Brain pericyte (primary cell): ENCODE data around the gene RELA.
A peak's percentile ranks its signal among the peaks of the same experiment; 100 is the strongest.
"Not testable (repeated sequence)": the region's sequence is repeated elsewhere in the genome, so short reads cannot be mapped to it uniquely, and the experiment has no call there.

ENCODE experiments used
- DNase-seq: peaks from one replicate; pipeline ENCODE4 v3.0.0-alpha.2; 2012; ENCODE audit warnings: low read depth, low spot score

Gene RELA

DNA sequence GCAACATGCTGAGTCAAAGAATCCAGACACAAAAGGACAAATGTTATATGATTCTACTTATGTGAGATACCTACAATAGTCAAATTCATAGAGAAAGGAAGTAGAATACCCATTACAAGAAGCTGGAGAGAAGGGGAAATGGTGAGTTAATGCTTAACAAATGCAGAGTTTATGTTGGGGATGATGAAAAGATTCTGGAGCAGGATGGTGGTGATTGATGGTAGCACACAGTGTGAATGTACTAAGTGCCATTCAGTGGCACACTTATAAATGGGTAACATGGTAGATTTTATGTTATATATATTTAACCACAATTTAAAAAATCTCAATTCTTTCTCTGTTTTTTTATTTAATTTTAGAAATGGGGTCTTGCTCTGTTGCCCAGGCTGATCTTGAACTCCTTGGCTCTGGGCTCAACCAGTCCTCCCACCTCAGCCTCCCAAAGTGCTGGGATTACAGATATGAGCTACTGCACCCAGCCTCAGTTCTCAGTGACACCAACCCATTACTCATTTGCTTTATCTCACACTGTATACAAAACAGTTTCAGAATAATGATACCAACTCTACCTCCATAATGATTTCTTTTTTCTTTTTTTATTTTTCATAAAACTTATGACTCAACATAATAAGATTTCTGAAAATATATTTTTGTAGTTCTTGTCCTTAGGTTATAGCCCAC is 9.6 kb upstream of the RELA start:
- DNase-seq: no peak

DNA sequence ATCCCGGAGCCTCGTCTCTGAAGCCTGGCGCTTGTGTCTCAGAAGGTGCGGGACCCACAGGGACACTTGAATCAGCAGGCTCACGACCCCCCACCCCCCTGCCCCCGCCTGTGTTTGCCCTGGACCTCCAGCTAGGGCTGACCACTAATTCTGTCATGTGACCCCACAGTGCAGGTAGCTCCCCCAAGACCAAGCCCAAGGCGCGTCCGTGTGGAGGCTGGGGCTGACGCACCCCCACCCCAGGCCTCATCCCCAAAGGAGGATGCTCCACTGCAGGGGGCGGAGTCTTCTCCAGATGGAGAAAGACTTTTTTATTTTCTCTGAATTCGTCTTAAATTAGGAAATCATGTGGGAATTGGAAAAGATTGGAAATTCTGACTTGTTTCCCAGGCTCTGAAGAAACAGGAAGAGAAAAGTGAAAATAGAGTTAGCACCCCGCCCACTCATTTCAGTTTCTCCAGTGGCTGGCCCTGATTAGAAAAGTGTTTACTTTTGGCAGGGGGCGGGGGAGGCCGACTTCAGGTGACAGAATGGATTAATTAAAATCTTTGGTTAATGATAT is 1.0 kb upstream of the RELA start:
- DNase-seq: no peak

DNA sequence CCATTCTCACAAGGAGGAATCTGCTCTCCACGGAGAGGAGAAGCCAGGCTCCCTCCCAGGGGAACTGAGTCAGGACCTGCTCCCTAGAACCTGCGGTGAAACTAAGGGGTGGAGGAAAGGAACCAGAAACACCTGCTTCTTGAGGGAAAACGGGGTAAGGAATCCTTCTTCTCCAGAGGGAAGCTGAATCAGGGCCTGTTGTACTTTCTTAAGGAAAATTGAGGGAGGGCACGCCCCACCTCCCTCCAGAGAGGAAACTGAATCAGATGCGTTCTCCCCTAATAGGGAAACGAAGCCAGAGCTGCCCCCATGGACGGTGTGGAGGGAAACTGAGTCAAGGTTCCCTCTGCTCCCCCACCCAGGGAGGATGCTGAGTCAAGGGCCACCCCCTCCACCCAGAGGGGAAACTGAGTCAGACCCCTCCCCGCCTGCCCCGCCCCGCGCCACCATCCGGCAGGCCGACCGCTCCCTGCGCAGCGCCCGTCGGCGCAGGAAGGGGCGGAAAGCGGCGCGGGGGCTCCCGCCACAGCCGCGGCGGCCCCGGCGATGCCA is 393 bp downstream of the RELA start:
- no peak for DNase-seq

DNA sequence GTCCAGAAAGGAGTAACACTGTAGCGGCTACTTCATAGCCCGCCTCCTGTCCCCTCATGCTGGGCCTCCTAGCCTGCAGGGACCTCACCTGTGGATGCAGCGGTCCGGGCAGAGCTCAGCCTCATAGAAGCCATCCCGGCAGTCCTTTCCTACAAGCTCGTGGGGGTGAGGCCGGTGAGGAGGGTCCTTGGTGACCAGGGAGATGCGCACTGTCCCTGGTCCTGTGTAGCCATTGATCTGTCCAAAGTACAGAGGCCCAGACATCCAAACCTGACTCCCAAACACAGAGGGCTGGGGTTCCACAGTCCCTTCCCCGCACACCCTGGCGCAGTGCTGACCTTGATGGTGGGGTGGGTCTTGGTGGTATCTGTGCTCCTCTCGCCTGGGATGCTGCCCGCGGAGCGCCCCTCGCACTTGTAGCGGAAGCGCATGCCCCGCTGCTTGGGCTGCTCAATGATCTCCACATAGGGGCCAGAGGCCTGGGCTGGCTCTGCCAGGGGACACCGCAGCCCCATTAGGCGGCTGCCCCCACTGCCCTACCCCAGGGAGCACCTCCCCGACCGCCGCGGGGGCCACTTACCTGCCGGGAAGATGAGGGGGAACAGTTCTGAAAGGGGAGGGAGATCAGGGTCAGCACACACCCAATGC is 993 bp downstream of the RELA start:
- no peak for DNase-seq

DNA sequence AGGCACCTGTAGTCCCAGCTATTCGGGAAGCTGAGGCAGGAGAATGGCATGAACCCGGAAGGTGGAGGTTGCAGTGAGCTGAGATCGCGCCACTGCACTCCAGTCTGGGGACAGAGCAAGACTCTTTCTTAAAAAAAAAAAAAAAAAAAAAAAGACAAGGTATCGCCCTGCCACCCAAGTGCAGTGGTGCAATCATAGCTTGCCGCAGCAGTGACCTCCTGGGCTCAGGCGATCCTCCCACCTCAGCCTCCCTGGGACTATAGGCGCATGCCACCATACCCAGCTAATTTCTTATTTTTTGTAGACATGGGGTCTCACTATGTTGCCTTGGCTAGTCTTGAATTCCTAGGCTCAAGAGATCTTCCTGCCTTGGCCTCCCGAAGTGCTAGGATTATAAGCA is 1.8 kb downstream of the RELA start:
- DNase-seq: not testable (repeated sequence)

DNA sequence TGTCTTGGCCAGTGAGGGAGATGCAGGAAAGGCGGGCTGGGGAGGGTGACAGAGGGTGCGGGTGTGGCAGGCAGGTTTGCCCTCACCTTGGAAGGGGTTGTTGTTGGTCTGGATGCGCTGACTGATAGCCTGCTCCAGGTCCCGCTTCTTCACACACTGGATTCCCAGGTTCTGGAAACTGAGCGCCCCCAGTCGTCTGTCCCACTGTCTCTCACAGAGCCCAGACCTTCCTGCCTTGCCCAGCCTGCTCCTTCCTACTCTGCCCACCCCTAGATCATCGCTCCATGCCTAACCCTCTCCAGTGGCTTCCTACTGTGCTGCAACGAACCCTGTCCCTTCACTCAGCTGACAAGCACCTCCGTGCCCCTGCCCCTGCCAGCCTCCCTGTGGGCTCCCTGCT is 2.7 kb downstream of the RELA start:
- no peak for DNase-seq

DNA sequence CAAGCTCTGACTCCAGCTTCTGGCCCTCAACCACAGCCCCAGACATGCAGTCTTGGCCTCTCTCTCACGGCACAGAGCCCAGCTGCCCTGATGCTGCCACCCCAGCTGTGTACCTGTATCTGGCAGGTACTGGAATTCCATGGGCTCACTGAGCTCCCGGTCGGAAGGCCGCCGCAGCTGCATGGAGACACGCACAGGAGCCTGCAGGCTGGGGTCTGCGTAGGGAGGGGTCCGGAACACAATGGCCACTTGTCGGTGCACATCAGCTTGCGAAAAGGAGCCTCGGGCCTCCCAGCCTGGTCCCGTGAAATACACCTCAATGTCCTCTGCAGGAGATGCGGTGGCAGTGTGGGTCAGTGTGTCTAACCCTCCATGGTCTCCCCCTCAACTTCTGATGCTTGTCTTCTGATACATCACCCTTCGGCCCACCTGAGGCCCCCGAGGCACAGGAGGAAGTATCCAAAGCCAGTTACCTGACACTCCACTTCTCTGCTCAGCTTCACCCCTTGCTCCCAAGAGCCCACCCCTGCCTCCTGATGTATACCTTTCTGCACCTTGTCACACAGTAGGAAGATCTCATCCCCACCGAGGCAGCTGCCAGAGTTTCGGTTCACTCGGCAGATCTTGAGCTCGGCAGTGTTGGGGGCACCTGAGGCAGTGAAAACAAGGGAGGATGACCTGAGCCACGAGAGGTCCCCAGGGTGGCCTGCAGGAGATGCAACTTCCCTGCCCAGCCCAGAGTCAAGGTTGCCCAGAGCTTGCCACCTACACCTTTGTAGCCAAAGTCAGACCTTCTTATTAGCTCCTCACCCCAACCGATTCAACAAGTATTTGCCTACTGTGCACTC is 4.3 kb downstream of the RELA start:
- DNase-seq: no peak

DNA sequence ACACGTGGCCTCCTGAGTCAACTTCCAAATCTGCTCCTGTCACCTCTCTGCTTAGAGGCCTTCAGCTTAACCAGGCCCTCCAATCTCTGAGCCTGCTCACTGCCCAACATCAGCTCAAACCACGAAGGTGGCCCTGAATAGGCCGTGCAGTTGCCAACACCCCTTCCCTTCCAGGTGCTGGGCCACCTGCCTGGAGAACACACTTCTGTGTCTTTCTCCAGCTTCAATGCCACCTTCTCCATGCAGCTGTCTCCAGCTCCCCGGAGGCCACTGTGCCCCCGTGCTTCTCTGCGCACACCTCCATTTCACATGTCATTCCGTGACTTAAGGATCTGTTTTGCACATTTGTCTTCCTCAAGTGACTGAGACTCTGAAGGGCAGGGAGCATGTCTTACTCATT is 5.3 kb downstream of the RELA start:
- no peak for DNase-seq

DNA sequence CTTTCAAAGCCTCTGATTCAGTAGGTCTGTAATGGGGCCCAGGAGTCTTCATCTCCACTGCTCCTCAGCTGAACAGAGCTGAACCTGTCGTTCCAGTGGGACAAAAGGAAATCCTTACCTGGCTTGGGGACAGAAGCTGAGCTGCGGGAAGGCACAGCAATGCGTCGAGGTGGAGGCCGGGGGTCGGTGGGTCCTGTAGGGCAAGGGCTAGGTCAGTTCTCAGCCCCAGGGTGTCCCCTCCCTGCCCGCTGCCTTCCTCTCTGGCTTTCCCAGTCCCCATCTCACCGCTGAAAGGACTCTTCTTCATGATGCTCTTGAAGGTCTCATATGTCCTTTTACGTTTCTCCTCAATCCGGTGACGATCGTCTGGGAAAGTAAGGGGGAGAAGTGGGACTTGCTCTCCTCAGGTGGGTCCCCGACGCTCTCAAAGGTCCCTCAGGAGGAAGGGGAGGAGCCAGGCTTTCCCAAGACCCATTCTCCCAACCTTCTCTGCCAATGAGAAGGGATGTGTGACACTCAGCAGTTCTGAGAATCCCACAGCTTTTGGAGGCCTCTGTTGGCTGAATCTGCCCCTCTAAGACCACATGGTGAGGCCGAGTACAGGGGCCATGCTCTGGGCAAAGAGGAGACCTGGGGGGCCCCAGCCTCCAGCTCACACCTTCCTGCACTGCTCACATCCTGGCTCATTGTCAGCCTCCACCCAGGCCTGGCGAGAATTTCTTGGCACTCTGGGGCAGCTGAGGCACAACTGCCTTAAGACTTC is 7.0 kb downstream of the RELA start:
- DNase-seq: no peak

DNA sequence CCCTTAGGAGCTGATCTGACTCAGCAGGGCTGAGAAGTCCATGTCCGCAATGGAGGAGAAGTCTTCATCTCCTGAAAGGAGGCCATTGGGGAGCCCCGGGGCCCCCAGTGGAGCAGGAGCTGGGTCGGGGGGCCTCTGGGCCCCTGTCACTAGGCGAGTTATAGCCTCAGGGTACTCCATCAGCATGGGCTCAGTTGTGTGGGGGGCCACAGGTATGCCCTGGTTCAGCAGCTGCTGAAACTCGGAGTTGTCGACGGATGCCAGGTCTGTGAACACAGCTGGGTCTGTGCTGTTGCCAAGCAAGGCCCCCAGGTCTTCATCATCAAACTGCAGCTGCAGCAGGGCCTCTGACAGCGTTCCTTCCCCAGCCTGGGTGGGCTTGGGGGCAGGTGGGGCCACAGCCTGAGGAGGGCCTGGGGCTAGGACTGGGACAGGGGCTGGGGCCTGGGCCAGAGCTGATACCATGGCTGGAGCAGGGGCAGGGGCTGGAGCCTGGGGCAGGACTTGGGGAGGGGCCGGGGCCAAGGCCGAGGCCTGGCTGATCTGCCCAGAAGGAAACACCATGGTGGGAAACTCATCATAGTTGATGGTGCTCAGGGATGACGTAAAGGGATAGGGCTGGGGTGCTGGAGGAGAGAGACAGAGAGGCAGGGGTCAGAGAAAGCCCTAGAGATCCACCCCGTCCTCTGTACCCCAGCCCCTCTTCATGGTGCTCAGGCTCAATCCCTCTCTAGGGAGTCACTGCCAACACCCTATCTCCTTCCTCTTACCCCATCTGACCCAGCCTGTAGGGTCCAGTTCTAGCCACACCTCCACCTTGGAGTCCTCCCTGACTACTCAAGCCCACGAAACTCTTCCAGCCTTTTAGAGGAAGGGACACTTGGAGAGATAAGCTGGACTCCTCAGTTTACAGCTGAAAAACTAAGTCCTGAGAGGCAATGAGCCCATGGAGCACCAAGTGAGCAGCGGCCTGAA is 8.1 kb downstream of the RELA start:
- DNase-seq: no peak

DNA sequence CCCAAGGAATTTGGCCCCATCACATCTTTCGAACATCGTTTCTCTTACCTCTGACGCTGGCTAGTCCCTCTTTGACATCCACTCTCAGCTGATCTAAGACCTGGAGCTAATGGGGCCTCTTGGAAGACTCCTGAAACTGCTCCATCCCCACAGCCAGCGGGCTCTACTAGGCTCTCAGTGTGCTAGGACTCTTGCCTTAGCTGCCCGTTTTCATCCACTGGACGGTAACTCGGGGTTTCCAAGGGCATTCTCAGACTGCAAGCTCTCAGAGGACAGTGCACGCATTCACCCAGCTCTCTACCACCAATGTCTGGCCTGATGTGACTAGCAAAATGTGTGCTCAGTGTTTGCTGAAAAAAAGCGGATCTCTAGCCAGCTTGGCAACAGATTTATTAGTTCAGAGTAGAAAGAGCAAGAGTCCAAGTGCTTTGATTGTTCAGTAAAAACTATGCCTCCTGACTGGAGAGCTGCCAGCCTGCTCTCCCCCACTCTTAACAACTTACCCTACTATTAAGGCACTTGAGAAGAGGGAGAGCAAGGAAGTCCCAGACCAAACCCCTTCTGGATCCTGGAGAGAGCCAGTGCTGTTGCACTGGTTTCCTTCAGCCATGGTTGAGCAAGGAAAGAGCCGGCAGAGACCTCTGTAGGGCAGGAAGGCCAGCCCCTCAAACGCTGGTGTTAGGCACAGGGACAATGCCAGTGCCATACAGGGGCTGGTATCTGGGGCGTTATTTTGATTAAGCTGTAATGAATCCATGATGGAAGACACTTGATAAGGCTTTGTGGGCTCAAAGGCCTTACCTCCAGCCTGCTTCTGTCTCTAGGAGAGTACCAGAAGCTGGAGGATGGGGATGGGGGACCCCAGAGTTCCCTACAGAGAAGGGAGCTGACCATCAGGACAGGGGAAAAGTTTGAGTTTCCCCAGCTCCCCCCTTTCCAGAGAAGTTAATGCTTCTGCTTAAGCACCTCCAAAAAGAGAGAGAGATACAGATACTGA is 9.2 kb downstream of the RELA start:
- no peak for DNase-seq

DNA sequence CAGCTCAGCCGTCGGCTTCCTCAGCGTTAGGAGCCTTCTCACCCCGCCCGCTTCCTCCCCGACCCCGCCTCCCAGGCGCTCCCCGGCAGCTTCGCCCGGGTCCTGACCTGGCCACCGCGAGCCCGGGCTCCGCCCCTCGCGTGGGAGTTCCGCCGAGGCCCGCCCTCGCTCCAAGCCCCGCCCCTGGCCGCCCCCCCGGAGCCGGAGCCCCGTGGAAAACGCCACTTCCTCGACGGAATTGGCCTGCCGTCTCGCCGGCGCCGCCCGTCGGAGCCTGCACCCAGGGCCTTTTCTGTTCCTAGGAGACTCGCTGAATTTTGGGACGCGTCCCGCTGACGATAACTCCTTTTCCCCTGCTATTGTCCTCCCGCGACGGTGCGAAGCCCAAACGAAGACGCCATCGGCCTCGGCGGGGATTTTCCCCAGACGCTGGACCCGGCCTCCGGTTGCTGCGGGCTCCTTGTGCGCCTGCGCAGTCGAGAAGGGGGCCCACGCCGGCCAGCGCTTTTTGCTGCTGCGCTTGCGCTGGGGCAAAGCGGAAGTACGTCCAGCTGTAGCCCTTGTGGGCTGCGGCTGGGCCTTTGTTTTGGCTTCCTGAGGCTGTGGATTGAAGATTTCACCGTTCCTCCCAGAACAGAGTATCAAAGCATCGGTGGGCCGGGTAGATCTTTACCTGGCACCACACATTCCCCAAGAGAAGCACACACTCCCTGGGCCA is 10.0 kb downstream of the RELA start:
- peak; percentile 68 for DNase-seq

DNA sequence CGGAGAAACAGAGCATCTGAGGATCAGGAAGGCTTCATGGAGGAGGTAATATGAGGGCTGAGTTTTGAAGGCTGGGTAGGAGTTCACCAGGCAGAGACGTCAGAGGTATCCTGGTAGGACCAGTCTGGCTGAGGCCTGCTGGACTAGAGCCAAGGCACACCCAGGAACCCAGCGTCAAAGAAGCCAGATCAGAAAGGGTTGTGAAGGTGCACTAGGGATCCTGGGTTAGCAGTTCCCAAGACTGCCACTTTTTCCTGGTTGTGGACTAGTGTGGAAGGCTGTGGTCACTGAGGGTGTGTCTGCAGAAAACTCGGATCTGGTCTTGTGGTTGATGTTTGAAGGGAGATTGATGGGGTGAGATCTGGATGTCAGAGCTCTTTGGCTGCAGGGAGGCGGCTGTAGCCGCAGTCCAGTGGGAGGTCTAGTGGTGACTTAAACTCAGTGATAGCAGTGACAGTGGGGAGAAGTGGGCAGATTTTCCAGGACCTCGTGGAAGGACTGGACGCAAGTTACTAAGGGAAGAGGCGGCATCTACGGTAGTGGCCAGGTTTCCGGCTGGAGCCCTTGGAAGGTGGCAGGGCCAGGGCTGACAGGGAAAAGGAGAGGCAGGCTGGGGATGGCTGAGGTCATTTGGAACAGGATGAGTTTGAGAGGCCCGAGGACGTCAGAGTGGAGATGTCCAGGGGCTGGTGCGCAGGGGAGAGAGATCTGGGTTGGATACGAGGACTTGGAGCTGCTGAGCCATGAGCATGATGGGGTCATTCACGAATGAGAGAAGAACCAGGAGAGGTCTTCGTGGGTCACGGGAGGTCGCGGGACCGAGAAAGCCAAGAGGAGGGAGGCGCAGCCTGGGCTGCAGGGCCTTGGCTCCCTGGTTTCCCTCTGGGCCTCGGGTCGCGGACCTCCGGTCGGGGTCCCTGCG is 10.9 kb downstream of the RELA start:
- no peak for DNase-seq

DNA sequence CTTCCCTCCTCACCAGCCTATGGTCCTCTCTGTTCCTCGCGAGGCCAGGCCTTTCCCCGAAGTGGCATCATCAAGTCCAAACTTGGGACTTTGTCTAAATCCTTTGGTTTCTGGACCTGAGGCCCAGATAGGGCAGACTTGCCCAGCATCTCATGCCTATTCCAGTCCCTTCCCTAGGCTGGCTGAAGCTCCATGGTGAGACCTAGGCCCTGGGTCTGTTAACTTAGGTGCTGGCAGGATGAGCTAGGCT is 11.5 kb downstream of the RELA start:
- no peak for DNase-seq

DNA sequence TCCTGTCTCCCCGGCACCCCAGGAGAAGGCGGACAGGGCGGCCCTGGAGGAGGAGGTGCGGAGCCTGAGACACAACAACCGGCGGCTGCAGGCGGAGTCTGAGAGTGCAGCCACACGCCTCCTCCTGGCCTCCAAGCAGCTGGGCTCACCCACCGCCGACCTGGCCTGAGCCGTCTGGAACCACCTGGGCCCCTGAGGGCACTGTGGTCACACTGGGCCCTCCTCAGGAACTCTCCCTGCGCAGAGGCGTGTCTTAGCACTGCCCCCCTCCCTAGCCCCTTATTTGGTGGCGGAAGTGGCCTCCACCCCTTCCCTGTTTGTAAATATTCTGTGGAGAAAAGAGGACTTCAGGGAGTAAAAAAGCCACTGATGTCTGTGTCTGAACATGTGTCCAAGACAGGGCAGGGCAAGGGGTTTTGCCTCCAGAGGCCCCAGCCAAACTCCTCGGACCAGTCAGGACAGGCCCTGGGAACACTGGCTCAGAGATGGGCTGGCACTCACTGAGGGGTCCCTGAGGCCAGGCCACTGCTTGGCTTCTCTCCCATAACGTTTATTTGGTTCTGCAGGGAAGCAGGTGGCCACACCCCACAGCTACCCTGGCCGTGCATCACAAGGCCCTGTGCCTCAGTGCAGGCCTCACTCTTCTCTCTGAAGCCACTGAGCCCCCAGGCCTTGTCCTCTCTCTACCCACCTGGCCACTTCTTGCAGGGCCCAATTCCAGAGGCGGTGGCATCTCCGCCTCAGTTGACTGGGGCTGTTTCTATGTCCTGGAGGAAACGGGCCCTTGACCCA is 12.0 kb downstream of the RELA start:
- no peak for DNase-seq

DNA sequence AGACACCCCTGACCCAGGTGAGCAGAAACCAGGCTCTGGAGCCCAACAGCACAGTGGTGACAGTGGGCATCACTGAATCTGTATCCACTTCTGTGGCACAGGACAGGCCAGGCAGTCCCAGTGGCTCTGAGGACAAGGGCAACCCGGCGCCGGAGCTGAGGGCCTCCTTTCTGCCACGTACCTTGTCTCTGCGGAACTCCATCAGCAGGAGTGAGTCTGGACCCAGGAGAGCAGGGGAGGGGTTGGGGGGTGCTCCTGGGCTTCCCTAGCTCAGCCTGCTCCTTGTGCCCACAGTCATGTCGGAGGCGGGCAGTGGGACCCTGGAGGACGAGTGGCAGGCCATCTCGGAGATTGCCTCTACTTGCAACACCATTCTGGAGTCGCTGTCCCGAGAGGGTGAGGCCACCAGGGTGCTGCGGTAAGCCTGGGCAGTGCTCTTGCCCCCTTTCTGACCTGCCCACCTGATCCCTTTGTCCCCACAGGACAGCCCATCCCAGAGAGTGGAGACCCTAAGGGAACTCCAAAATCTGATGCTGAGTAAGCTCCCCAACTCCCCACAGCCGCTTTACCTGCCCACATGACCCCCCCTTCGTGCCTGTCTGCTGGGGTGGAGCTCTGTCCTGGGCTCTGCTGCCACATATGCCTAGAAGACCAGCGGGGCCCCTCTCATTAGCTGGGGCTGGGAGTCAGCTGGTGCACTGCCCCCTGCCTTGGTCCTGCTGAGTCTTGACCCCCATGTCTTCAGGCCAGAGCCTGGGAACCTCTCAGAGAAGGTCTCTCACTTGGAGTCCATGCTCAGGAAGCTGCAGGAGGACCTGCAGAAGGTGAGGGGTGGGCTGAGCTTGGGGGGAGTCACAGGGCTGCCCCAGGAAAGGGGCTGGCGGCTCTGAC is 12.8 kb downstream of the RELA start:
- DNase-seq: no peak
